ENCODE results near the gene WDR88. TPM values are rescaled to one million over a fixed set of nuclear protein-coding genes. Genes with fewer than 3 reads are reported as not detected.

The WDR88 gene
- total and polyA plus RNA-seq, 2 of the 8 experiments (the other 6 are each of a cell fraction or from before 2014, with no cell fraction given), result not detected

- TF ChIP-seq SIX5 (IDR thresholded peaks at IDR 0.05; ENCODE audit: low read depth, low read length) (no peak), ATF3 (IDR thresholded peaks at IDR 0.05; ENCODE audit: insufficient read depth, low read depth, low read length) (no peak), CTBP2 (IDR thresholded peaks at IDR 0.05; ENCODE audit: borderline replicate concordance, insufficient read depth, insufficient read length, low read length) (no peak), FOSL1 (IDR thresholded peaks at IDR 0.05; ENCODE audit: insufficient read depth, low read depth, low read length) (no peak), ATF2 (IDR thresholded peaks at IDR 0.05; ENCODE audit: low read length) (no peak), USF2 (IDR thresholded peaks at IDR 0.05; ENCODE audit: low read length) (no peak)
Observed at GRCh38 chr19:33098055-33098534, 33.8 kb upstream of the WDR88 start (continued).

Data from H1 (cell line).